ENCODE data around the gene EXOSC7. TPM values are rescaled to one million over a fixed set of nuclear protein-coding genes. Genes with fewer than 3 reads are reported as not detected.
"Not testable (repeated sequence)": the region's sequence is repeated elsewhere in the genome, so short reads cannot be mapped to it uniquely, and the experiment has no call there.

EXOSC7 gene
- total RNA-seq, 1 experiment from 2014 or later, result 70.9 TPM

- CTCF ChIA-PET, result no interaction called here
- Histone ChIP-seq H3K27me3 (replicated peaks; ENCODE audit: control insufficient read depth, insufficient read depth, low read length) (no peaks in the 10 kb centered on the region), H3K9me3 (no peaks in the 10 kb centered on the region), H3K4me1 (no peaks in the 10 kb centered on the region), H3K4me3 (ENCODE audit: low read depth, low read length) (no peak overlapping the region), H3K36me3 (ENCODE audit: control insufficient read depth, insufficient read depth, low read length) (peaks cover 1% of the 10 kb centered on the region; the same call in 1 of the 2 replicates)
- intact Hi-C loops (cut with micrococcal nuclease; ENCODE audit: unreplicated experiment), result no loop called here
- POLR2A ChIA-PET, result no interaction called here
- Mint-ChIP-seq H3K9me3 (ENCODE audit: unreplicated experiment) (no peaks in the 10 kb centered on the region), H3K27ac (ENCODE audit: unreplicated experiment) (no peak overlapping the region), H3K27me3 (ENCODE audit: insufficient read depth, unreplicated experiment) (no peaks in the 10 kb centered on the region), H3K36me3 (ENCODE audit: insufficient read depth, unreplicated experiment) (peaks cover 39% of the 10 kb centered on the region), H3K4me3 (ENCODE audit: unreplicated experiment) (no peak overlapping the region), H3K4me1 (ENCODE audit: low read depth, unreplicated experiment) (no peaks in the 10 kb centered on the region)
- TF ChIP-seq CTCF (IDR thresholded peaks at IDR 0.05; ENCODE audit: insufficient read depth in 1 of 2, low read depth in 1 of 2, low read length in 1 of 2, severe bottlenecking in 1 of 2, unreplicated experiment in 1 of 2), result no peak
- no TSS peak for BruUV-seq (replicated peaks)
- no peak for DNase-seq
These were observed 36.4 kb upstream of the EXOSC7 start for GRCh38 chr3:44939581-44940036.

GRCh38 chr3:44942202-44942921, 33.7 kb upstream of the EXOSC7 start:
- POLR2A ChIA-PET, result no interaction called here
- no TSS peak for BruUV-seq (replicated peaks)
- no peaks in the 10 kb centered on the region for H3K27me3 Mint-ChIP-seq (ENCODE audit: insufficient read depth, unreplicated experiment)
- no peak for TF ChIP-seq CTCF (IDR thresholded peaks at IDR 0.05; ENCODE audit: insufficient read depth in 1 of 2, low read depth in 1 of 2, low read length in 1 of 2, severe bottlenecking in 1 of 2, unreplicated experiment in 1 of 2)
- no peaks in the 10 kb centered on the region for H3K27me3 ChIP-seq (replicated peaks; ENCODE audit: control insufficient read depth, insufficient read depth, low read length)
- H3K4me1 ChIP-seq, result no peaks in the 10 kb centered on the region
- no peaks in the 10 kb centered on the region for H3K9me3 Mint-ChIP-seq (ENCODE audit: unreplicated experiment)
- CTCF ChIA-PET, result no interaction called here
- intact Hi-C loops (cut with micrococcal nuclease; ENCODE audit: unreplicated experiment), result no loop called here
- H3K4me3 Mint-ChIP-seq (ENCODE audit: unreplicated experiment), result no peak overlapping the region
- DNase-seq, result no peak
- no peaks in the 10 kb centered on the region for H3K9me3 ChIP-seq
- no peak overlapping the region for H3K27ac Mint-ChIP-seq (ENCODE audit: unreplicated experiment)
- H3K4me1 Mint-ChIP-seq (ENCODE audit: low read depth, unreplicated experiment), result no peaks in the 10 kb centered on the region
- no peak overlapping the region for H3K4me3 ChIP-seq (ENCODE audit: low read depth, low read length)
- peaks cover 36% of the 10 kb centered on the region for H3K36me3 Mint-ChIP-seq (ENCODE audit: insufficient read depth, unreplicated experiment)
- peaks cover 1% of the 10 kb centered on the region for H3K36me3 ChIP-seq (ENCODE audit: control insufficient read depth, insufficient read depth, low read length)

- DNase-seq, result no peak
- H3K36me3 ChIP-seq (ENCODE audit: control insufficient read depth, insufficient read depth, low read length), result peaks cover 1% of the 10 kb centered on the region
- Mint-ChIP-seq H3K36me3 (ENCODE audit: insufficient read depth, unreplicated experiment) (peaks cover under 1% of the 10 kb centered on the region), H3K4me1 (ENCODE audit: low read depth, unreplicated experiment) (no peaks in the 10 kb centered on the region), H3K27ac (ENCODE audit: unreplicated experiment) (no peak overlapping the region), H3K4me3 (ENCODE audit: unreplicated experiment) (no peak overlapping the region), H3K27me3 (ENCODE audit: insufficient read depth, unreplicated experiment) (no peaks in the 10 kb centered on the region), H3K9me3 (ENCODE audit: unreplicated experiment) (no peaks in the 10 kb centered on the region)
- no peaks in the 10 kb centered on the region for H3K9me3 ChIP-seq
- no peaks in the 10 kb centered on the region for H3K4me1 ChIP-seq
- no peak for TF ChIP-seq CTCF (IDR thresholded peaks at IDR 0.05; ENCODE audit: insufficient read depth in 1 of 2, low read depth in 1 of 2, low read length in 1 of 2, severe bottlenecking in 1 of 2, unreplicated experiment in 1 of 2)
- intact Hi-C loops (cut with micrococcal nuclease; ENCODE audit: unreplicated experiment), result no loop called here
- H3K4me3 ChIP-seq (ENCODE audit: low read depth, low read length), result no peak overlapping the region
- BruUV-seq (replicated peaks), result no TSS peak
- CTCF ChIA-PET, result interaction anchor here (0.5 kb wide), 1 partner anchor 654 kb away, joined by 3 read pairs; no protein-coding TSS in a partner anchor
- POLR2A ChIA-PET, result interaction anchor here (0.6 kb wide), 1 partner anchor 27 kb away, joined by 3 read pairs; no protein-coding TSS in a partner anchor
- no peaks in the 10 kb centered on the region for H3K27me3 ChIP-seq (replicated peaks; ENCODE audit: control insufficient read depth, insufficient read depth, low read length)
These were observed 27.8 kb upstream of the EXOSC7 start for GRCh38 chr3:44948239-44948638.

GRCh38 chr3:44949770-44950169, 26.3 kb upstream of the EXOSC7 start:
- H3K36me3 ChIP-seq (ENCODE audit: control insufficient read depth, insufficient read depth, low read length); intact Hi-C loops (cut with micrococcal nuclease; ENCODE audit: unreplicated experiment); H3K9me3 ChIP-seq; H3K27ac Mint-ChIP-seq (ENCODE audit: unreplicated experiment); H3K4me1 Mint-ChIP-seq (ENCODE audit: low read depth, unreplicated experiment); POLR2A ChIA-PET; H3K27me3 Mint-ChIP-seq (ENCODE audit: insufficient read depth, unreplicated experiment); H3K4me3 Mint-ChIP-seq (ENCODE audit: unreplicated experiment); H3K9me3 Mint-ChIP-seq (ENCODE audit: unreplicated experiment); DNase-seq; CTCF ChIA-PET; H3K4me1 ChIP-seq; H3K4me3 ChIP-seq (ENCODE audit: low read depth, low read length); BruUV-seq (replicated peaks); H3K27me3 ChIP-seq (replicated peaks; ENCODE audit: control insufficient read depth, insufficient read depth, low read length); H3K36me3 Mint-ChIP-seq (ENCODE audit: insufficient read depth, unreplicated experiment): not testable (repeated sequence)

Measured in Caco-2 (cell line).